Neural progenitor cell (in vitro differentiated cells): ENCODE results near the gene MUC7. TPM values are rescaled to one million over a fixed set of nuclear protein-coding genes. Genes with fewer than 3 reads are reported as not detected.

Source experiments
- DNase-seq: peaks from one replicate; pipeline ENCODE4 v3.0.0-alpha.2; 2016; ENCODE audit warnings: low spot score
- H2AFZ ChIP-seq: fragments of 200-600 bp; sonication (generic); replicated peaks from 2 replicates; pipeline ENCODE4 v1.6.1; 2016; ENCODE audit warnings: antibody characterized with exemption
- H3F3A ChIP-seq: fragments of 200-600 bp; sonication (generic); 2 replicates; pipeline ENCODE4 v1.6.1; 2016; ENCODE audit warnings: antibody characterized with exemption, low read depth
- H3K27ac ChIP-seq: fragments of 200-600 bp; sonication (generic); 2 replicates; pipeline ENCODE4 v1.5.1; 2016; ENCODE audit warnings: mild to moderate bottlenecking
- H3K27me3 ChIP-seq: fragments of 200-600 bp; sonication (generic); 2 replicates; pipeline ENCODE4 v1.6.1; 2016; ENCODE audit warnings: mild to moderate bottlenecking, moderate library complexity
- H3K36me3 ChIP-seq: fragments of 200-600 bp; sonication (generic); 2 replicates; pipeline ENCODE4 v1.5.1; 2016
- H3K4me1 ChIP-seq: fragments of 200-600 bp; sonication (generic); 2 replicates; pipeline ENCODE4 v1.6.1; 2016; ENCODE audit warnings: mixed run types
- H3K4me2 ChIP-seq: fragments of 200-600 bp; sonication (generic); 2 replicates; pipeline ENCODE4 v1.6.1; 2016
- H3K4me3 ChIP-seq: fragments of 200-600 bp; sonication (generic); 2 replicates; pipeline ENCODE4 v1.5.1; 2016
- H3K79me2 ChIP-seq: fragments of 200-600 bp; sonication (generic); 2 replicates; pipeline ENCODE4 v1.6.1; 2016; ENCODE audit warnings: low read depth
- H3K9ac ChIP-seq: fragments of 200-600 bp; sonication (generic); 2 replicates; pipeline ENCODE4 v1.6.1; 2016
- H3K9me3 ChIP-seq: fragments of 200-600 bp; sonication (generic); 2 replicates; pipeline ENCODE4 v1.5.1; 2016; ENCODE audit warnings: low read depth
- H4K20me1 ChIP-seq: fragments of 200-600 bp; sonication (generic); 2 replicates; pipeline ENCODE4 v1.6.1; 2016; ENCODE audit warnings: low read depth
- H3K27ac Mint-ChIP-seq: 3 replicates; pipeline ENCODE4 v1.8.0; 2021; ENCODE audit warnings: mixed read lengths
- H3K27me3 Mint-ChIP-seq: 2 replicates; pipeline ENCODE4 v1.8.0; 2022; ENCODE audit warnings: low read depth, mild to moderate bottlenecking, inconsistent platforms, moderate library complexity, mixed read lengths; ENCODE audit not compliant: insufficient read depth
- H3K36me3 Mint-ChIP-seq: 3 replicates; pipeline ENCODE4 v1.8.0; 2021; ENCODE audit warnings: mixed read lengths
- H3K4me1 Mint-ChIP-seq: 3 replicates; pipeline ENCODE4 v1.8.0; 2021; ENCODE audit warnings: mixed read lengths
- H3K4me3 Mint-ChIP-seq: 3 replicates; pipeline ENCODE4 v1.8.0; 2021; ENCODE audit warnings: mild to moderate bottlenecking, moderate library complexity, mixed read lengths
- H3K9me3 Mint-ChIP-seq: 3 replicates; pipeline ENCODE4 v1.8.0; 2020; ENCODE audit warnings: mixed read lengths
- EZH2 ChIP-seq: fragments of 200-600 bp; sonication (generic); IDR thresholded peaks from 2 replicates; pipeline ENCODE4 v1.6.1; 2017; ENCODE audit warnings: antibody characterized with exemption, mild to moderate bottlenecking, moderate library complexity
- EZH2phosphoT487 ChIP-seq: fragments of 200-600 bp; sonication (generic); IDR thresholded peaks from 2 replicates; pipeline ENCODE4 v1.6.1; 2017; ENCODE audit warnings: antibody characterized with exemption
- total RNA-seq: library from RNA; depleted of rRNA; stranded (reverse); fragments of >200 nt; gene quantifications from 2 replicates; pipeline ENCODE4 v1.2.3, GENCODE V29; 2015; ENCODE audit warnings: low replicate concordance
- TF ChIP-seq, protein P1 (sequence below): fragments of 200-600 bp; sonication (generic); IDR thresholded peaks from 2 replicates; pipeline ENCODE4 v1.5.1; 2017; ENCODE audit warnings: antibody characterized with exemption, mild to moderate bottlenecking

Gene MUC7
- total RNA-seq, 1 donor from 2014 or later, result not detected

DNA sequence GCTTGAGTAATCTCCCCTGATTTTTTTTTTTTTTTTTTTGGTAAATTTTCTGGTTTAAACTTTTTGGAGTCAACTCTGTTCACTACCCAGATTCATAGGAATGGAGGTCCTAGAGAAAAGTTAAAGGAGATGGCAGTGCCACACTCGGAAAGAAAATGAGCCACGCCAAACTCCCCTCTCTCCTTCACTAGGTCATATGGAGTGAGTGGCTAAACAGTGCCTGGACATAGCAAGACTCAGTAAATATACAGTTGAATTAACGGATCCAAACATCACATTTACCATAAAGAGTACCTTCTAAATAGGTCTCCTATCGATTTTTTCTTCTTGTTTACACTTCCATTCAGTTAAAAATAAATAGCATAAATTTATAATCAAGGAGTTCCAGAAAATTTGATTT lies 32.7 kb downstream of the MUC7 start:
- H3F3A ChIP-seq, result no peaks in the 10 kb centered on the region
- TF ChIP-seq, protein P1, sequence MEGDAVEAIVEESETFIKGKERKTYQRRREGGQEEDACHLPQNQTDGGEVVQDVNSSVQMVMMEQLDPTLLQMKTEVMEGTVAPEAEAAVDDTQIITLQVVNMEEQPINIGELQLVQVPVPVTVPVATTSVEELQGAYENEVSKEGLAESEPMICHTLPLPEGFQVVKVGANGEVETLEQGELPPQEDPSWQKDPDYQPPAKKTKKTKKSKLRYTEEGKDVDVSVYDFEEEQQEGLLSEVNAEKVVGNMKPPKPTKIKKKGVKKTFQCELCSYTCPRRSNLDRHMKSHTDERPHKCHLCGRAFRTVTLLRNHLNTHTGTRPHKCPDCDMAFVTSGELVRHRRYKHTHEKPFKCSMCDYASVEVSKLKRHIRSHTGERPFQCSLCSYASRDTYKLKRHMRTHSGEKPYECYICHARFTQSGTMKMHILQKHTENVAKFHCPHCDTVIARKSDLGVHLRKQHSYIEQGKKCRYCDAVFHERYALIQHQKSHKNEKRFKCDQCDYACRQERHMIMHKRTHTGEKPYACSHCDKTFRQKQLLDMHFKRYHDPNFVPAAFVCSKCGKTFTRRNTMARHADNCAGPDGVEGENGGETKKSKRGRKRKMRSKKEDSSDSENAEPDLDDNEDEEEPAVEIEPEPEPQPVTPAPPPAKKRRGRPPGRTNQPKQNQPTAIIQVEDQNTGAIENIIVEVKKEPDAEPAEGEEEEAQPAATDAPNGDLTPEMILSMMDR, result no peak
- no peak for TF ChIP-seq EZH2phosphoT487
- TF ChIP-seq EZH2, result no peak
- H3K4me3 ChIP-seq, result no peak overlapping the region
- H3K36me3 Mint-ChIP-seq, result no peaks in the 10 kb centered on the region
- H3K9me3 Mint-ChIP-seq, result no peaks in the 10 kb centered on the region
- no peak overlapping the region for H3K9ac ChIP-seq
- H4K20me1 ChIP-seq, result no peaks in the 10 kb centered on the region
- no peak for DNase-seq
- H3K27me3 Mint-ChIP-seq, result peaks cover 3% of the 10 kb centered on the region
- H3K27ac Mint-ChIP-seq, result no peak overlapping the region
- H3K4me1 ChIP-seq, result no peaks in the 10 kb centered on the region
- H2AFZ ChIP-seq, result peak overlapping the region; percentile 22
- H3K4me3 Mint-ChIP-seq, result no peak overlapping the region
- no peaks in the 10 kb centered on the region for H3K79me2 ChIP-seq
- H3K4me2 ChIP-seq, result no peak overlapping the region
- H3K36me3 ChIP-seq, result no peaks in the 10 kb centered on the region
- peaks cover 4% of the 10 kb centered on the region for H3K27me3 ChIP-seq
- H3K27ac ChIP-seq, result no peak overlapping the region
- H3K9me3 ChIP-seq, result no peaks in the 10 kb centered on the region
- no peaks in the 10 kb centered on the region for H3K4me1 Mint-ChIP-seq

DNA sequence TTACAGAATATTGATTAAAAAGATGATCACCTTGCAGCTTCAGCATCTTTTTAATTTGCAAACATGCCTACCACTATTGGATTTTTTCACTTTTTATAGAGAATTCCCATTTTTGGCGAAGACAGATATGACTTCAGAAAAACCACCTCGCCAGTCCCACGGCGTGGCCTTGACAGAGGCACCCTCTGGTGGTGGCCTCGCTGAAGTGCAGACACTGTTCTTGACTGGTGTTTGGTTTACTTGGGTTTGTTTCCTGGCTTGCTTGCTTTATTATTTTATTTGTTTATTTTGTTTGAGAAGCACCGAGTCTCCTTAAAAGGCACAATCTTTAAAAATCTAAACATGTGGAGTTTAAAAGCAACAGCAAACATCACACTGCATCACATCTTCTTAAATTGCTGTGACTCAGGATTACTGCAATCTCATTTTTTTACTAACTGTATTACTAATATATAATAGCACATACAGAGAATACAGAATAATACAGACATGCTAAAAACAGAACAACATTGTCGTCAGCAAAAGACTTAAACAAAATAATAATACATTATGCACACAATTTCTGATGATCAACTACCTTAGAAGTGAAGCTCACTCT lies 33.3 kb downstream of the MUC7 start:
- no peaks in the 10 kb centered on the region for H3K79me2 ChIP-seq
- Mint-ChIP-seq H3K27ac (no peak overlapping the region), H3K4me3 (no peak overlapping the region), H3K9me3 (no peaks in the 10 kb centered on the region), H3K27me3 (peaks cover 3% of the 10 kb centered on the region), H3K36me3 (no peaks in the 10 kb centered on the region), H3K4me1 (no peaks in the 10 kb centered on the region)
- H3K4me3 ChIP-seq, result no peak overlapping the region
- no peaks in the 10 kb centered on the region for H3F3A ChIP-seq
- H4K20me1 ChIP-seq, result no peaks in the 10 kb centered on the region
- no peak overlapping the region for H3K27ac ChIP-seq
- no peak overlapping the region for H3K9ac ChIP-seq
- peak; percentile 76 for DNase-seq
- H2AFZ ChIP-seq, result peak overlapping the region; percentile 22
- no peaks in the 10 kb centered on the region for H3K4me1 ChIP-seq
- H3K4me2 ChIP-seq, result no peak overlapping the region
- no peaks in the 10 kb centered on the region for H3K9me3 ChIP-seq
- TF ChIP-seq, protein P1, result peak; percentile 99
- TF ChIP-seq EZH2 (no peak), EZH2phosphoT487 (no peak)
- H3K36me3 ChIP-seq, result no peaks in the 10 kb centered on the region
- H3K27me3 ChIP-seq, result peaks cover 4% of the 10 kb centered on the region

DNA sequence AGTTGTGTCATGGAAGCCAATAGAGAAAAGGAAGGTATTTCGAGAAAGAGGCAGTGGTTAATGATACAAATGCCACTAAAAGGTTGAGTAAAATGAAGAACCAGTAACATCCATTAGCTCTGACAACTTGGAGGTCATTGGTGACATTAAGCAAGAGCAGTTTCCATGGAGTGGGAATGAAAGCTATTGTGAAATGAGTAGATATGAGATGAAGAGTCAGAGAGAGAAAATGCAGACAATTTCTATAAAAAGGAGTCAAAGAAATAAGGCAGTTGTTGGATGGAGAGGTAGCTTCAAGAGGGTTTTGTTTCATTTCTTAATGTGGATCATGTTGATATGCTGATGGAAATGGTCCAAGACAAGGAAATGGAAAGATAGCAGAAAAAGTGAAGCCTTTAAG lies 36.8 kb downstream of the MUC7 start:
- Histone ChIP-seq H2AFZ (no peak overlapping the region), H3K27me3 (peaks cover 4% of the 10 kb centered on the region), H3K9ac (no peak overlapping the region), H3K4me1 (no peaks in the 10 kb centered on the region), H4K20me1 (no peaks in the 10 kb centered on the region), H3K79me2 (no peaks in the 10 kb centered on the region), H3F3A (no peaks in the 10 kb centered on the region), H3K27ac (no peak overlapping the region), H3K36me3 (no peaks in the 10 kb centered on the region), H3K4me2 (no peak overlapping the region), H3K4me3 (no peak overlapping the region), H3K9me3 (no peaks in the 10 kb centered on the region)
- no peaks in the 10 kb centered on the region for H3K9me3 Mint-ChIP-seq
- no peak overlapping the region for H3K27ac Mint-ChIP-seq
- TF ChIP-seq, protein P1, result no peak
- TF ChIP-seq EZH2phosphoT487, result no peak
- no peaks in the 10 kb centered on the region for H3K4me1 Mint-ChIP-seq
- no peaks in the 10 kb centered on the region for H3K36me3 Mint-ChIP-seq
- H3K27me3 Mint-ChIP-seq, result no peaks in the 10 kb centered on the region
- H3K4me3 Mint-ChIP-seq, result no peak overlapping the region
- DNase-seq, result no peak
